ENCODE results near the gene PGAP2.
"Not testable (repeated sequence)": the region's sequence is repeated elsewhere in the genome, so short reads cannot be mapped to it uniquely, and the experiment has no call there.

PGAP2 gene

DNA sequence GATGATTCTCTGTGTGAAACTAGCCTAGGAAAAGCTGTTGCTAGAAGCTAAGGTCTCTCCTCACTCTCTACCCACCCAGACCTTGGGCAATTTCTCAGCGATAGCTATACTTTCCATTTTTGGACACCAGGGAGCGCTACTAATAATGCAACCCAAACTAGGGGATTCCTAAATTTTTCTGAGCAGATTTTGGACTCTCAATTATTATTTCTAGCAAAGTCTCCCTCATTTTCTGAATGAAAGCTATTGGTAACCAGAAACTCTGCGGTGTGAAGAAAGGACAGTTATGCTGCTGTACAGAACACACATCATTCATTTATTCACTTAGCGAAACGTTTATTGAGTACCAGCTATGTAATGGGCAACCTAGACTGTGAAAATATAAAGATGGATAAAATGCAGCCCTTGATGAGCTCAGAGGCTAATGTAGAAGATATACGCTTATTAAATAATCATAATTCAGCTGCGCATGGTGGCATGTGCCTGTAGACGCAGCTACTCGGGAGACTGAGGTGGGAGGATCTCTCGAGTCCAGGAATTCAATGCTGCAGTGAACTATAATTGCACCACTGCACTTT is 41.0 kb downstream of the PGAP2 start:
- Mint-ChIP-seq H3K9me3 (no peaks in the 10 kb centered on the region), H3K36me3 (ENCODE audit: low read depth) (no peaks in the 10 kb centered on the region), H3K27me3 (no peaks in the 10 kb centered on the region), H3K4me3 (no peak overlapping the region), H3K27ac (no peak overlapping the region), H3K4me1 (ENCODE audit: low read depth) (peaks cover 44% of the 10 kb centered on the region)
- peak; percentile 30 for DNase-seq

DNA sequence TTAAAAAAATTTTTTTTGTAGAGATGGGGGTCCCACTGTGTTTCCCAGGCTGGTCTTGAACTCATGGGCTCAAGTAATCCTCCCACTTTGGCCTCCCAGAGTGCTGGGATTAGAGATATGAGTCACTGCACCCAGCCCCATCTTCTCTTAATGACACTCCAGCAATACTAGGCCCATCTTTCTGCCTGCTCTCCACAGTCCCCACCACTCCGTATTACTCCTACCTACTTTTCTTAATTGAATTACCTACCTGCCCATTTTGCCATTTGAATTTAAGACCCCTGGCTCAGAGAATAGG is 45.1 kb downstream of the PGAP2 start:
- peaks cover 28% of the 10 kb centered on the region for H3K36me3 Mint-ChIP-seq (ENCODE audit: low read depth)
- no peaks in the 10 kb centered on the region for H3K9me3 Mint-ChIP-seq
- no peaks in the 10 kb centered on the region for H3K27me3 Mint-ChIP-seq
- peak; percentile 28 for DNase-seq
- peak overlapping the region; percentile 100 for H3K27ac Mint-ChIP-seq
- H3K4me3 Mint-ChIP-seq = peak overlapping the region; percentile 98
- H3K4me1 Mint-ChIP-seq (ENCODE audit: low read depth) = peaks cover 51% of the 10 kb centered on the region

DNA sequence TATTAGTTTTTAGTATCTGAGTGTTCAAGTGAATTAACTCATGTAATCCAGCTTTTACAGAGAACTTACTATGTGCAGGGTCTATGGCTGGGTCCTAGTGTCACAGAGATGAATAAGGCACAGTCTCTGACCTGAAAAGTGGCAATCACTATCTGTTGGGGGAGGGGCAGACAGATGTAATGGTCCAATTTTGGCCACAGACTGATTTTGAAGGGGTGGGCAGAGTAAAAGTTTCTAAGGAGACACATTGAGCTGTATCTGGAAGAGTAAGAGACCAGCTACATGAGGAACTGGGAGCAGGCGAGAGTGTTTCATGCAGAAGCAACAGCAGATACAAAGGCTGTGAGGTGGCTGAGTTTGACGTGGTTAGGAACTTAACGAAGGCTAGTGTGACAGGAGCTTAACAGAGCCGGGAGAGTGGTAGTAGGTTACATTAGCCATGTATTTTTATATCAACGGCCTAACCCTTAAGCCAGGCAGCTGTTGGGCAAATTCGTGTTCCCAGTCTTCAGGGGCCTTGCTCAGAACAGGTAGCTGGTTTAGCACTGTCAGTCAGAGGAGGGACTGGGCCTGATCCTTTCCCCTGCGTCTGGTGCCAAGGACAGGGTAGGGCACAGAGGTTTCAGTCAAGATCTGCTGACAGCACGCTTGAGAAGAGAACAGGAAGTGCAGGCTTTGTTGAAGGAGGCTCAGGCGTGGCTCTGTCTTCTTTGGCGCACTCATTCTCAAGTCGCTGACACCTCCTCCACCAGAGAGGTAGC is 45.7 kb downstream of the PGAP2 start:
- no peaks in the 10 kb centered on the region for H3K27me3 Mint-ChIP-seq
- H3K4me1 Mint-ChIP-seq (ENCODE audit: low read depth) = peaks cover 53% of the 10 kb centered on the region
- DNase-seq = peak; percentile 81
- peaks cover 33% of the 10 kb centered on the region for H3K36me3 Mint-ChIP-seq (ENCODE audit: low read depth)
- H3K27ac Mint-ChIP-seq = peak overlapping the region; percentile 100
- H3K9me3 Mint-ChIP-seq = no peaks in the 10 kb centered on the region
- peak overlapping the region; percentile 98 for H3K4me3 Mint-ChIP-seq

DNA sequence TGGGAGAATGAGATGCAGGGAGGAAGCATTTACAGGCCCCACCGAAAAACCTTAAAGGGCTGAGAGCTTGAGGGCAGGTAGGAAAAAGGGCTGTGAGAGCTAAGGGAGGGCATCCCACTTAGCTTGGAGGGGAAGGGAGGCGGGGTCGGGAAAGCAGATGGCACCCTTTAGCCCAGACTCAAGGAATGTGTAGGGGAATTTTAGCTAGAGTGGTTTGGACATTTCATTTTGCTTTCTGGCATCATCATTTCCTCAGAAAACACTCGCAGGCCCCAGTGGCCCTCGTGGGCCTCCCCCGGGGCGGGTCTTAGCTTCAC is 46.3 kb downstream of the PGAP2 start:
- Mint-ChIP-seq H3K9me3 (no peaks in the 10 kb centered on the region), H3K4me1 (ENCODE audit: low read depth) (peaks cover 54% of the 10 kb centered on the region), H3K27ac (peak overlapping the region; percentile 100), H3K4me3 (peak overlapping the region; percentile 98), H3K27me3 (no peaks in the 10 kb centered on the region), H3K36me3 (ENCODE audit: low read depth) (peaks cover 33% of the 10 kb centered on the region)
- DNase-seq = no peak

- Mint-ChIP-seq H3K4me1 (ENCODE audit: low read depth) (peaks cover 59% of the 10 kb centered on the region), H3K27me3 (no peaks in the 10 kb centered on the region), H3K9me3 (no peaks in the 10 kb centered on the region), H3K36me3 (ENCODE audit: low read depth) (peaks cover 33% of the 10 kb centered on the region), H3K27ac (peak within 1 kb of the TSS; percentile 100), H3K4me3 (peak within 1 kb of the TSS; percentile 98)
- peak; percentile 100 for DNase-seq
Observed at GRCh38 chr11:3854977-3855807, 46.8 kb downstream of the PGAP2 start, which contains the start of gene STIM1. Gene STIM1 (plus strand): TSS chr11:3855664. CDS start chr11:3856271, 607 bp downstream.

GRCh38 chr11:3855808-3856491 is 47.6 kb downstream of the PGAP2 start:
- Mint-ChIP-seq H3K27ac (peak overlapping the region; percentile 93), H3K4me3 (peak overlapping the region; percentile 98), H3K36me3 (ENCODE audit: low read depth) (peaks cover 33% of the 10 kb centered on the region), H3K9me3 (no peaks in the 10 kb centered on the region), H3K27me3 (no peaks in the 10 kb centered on the region), H3K4me1 (ENCODE audit: low read depth) (peaks cover 67% of the 10 kb centered on the region)
- DNase-seq = peak; percentile 72

GRCh38 chr11:3856856-3857553 is 48.6 kb downstream of the PGAP2 start:
- H3K4me1 Mint-ChIP-seq (ENCODE audit: low read depth) = peaks cover 73% of the 10 kb centered on the region
- H3K27me3 Mint-ChIP-seq = no peaks in the 10 kb centered on the region
- peak overlapping the region; percentile 98 for H3K4me3 Mint-ChIP-seq
- H3K9me3 Mint-ChIP-seq = no peaks in the 10 kb centered on the region
- peaks cover 36% of the 10 kb centered on the region for H3K36me3 Mint-ChIP-seq (ENCODE audit: low read depth)
- H3K27ac Mint-ChIP-seq = peak overlapping the region; percentile 93
- peak; percentile 13 for DNase-seq

- Mint-ChIP-seq H3K27me3 (no peaks in the 10 kb centered on the region), H3K36me3 (ENCODE audit: low read depth) (peaks cover 39% of the 10 kb centered on the region), H3K9me3 (no peaks in the 10 kb centered on the region), H3K27ac (peak overlapping the region; percentile 93), H3K4me3 (peak overlapping the region; percentile 98), H3K4me1 (ENCODE audit: low read depth) (peaks cover 75% of the 10 kb centered on the region)
- peak; percentile 16 for DNase-seq
Observed at GRCh38 chr11:3857628-3858027, 49.3 kb downstream of the PGAP2 start.

DNA sequence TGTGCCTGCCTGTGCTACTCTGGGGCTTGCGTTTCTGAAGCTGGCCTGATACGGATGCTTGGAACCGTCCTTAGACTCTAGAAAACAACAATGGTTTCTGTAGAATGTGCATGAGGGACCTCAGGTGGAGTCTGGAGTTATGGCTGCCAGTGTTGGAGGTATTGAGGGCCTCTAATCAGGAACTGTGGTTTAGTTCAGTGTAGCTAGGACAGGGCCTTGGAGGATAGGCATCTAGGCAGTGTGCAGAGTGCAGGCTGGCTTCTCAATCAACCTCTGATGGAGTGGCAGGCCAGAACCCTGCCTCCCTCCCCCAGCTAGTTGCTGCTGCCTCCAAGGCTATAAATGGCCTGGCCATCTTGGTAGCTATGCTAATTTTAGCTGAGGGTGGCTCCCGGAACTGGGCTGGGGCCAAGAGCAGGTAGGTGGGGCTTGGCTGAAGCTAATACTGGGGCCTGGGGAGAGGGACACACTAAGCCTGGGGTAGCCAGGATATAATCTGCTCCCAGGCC is 51.1 kb downstream of the PGAP2 start:
- H3K4me3 Mint-ChIP-seq = peak overlapping the region; percentile 98
- H3K27me3 Mint-ChIP-seq = no peaks in the 10 kb centered on the region
- no peaks in the 10 kb centered on the region for H3K9me3 Mint-ChIP-seq
- peak; percentile 35 for DNase-seq
- peak overlapping the region; percentile 93 for H3K27ac Mint-ChIP-seq
- H3K4me1 Mint-ChIP-seq (ENCODE audit: low read depth) = peaks cover 70% of the 10 kb centered on the region
- H3K36me3 Mint-ChIP-seq (ENCODE audit: low read depth) = peaks cover 44% of the 10 kb centered on the region

DNA sequence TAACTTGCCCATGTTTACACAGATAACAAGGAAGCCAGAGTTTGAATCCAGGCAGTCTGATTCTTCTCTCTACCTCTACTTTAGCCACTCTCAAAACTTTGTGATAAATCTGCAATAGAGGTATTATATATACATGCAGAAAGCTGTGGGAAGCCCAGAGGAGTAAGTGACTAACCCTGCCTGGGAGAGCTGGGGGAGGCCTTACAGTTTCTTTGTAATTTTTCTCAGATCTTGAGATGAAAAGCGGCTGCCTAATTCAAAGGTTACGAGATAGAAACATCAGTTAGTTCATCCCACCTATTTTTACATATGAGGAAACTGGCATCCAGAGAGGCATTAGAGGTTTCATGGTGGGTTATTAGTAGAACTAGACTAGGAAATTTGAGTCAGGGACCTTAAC is 52.0 kb downstream of the PGAP2 start:
- Mint-ChIP-seq H3K9me3 (no peaks in the 10 kb centered on the region), H3K4me1 (ENCODE audit: low read depth) (peaks cover 76% of the 10 kb centered on the region), H3K27ac (peak overlapping the region; percentile 93), H3K4me3 (peak overlapping the region; percentile 98), H3K27me3 (no peaks in the 10 kb centered on the region), H3K36me3 (ENCODE audit: low read depth) (peaks cover 40% of the 10 kb centered on the region)
- DNase-seq = peak; percentile 34

DNA sequence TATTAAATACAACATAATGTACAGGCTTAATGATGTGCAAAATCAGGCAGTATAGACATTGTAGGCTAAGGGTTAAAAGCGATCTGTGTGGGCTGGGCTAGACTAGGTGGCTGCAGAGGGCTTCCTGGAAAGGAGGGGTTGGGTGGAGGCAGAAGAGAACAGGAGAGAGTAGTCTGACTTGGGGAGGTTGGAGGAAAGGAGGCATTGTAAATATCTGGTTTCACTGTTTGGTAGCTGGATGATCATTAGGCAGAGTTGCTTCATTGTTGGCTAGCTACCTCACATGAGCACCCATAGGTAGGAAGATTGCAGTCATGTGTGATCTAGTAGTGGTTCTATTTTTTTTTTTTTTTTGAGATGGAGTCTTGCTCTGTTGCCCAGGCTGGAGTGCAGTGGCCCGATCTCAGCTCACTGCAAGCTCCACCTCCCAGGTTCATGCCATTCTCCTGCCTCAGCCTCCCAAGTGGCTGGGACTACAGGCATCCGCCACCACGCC is 52.6 kb downstream of the PGAP2 start:
- peaks cover 38% of the 10 kb centered on the region for H3K36me3 Mint-ChIP-seq (ENCODE audit: low read depth)
- H3K27ac Mint-ChIP-seq = peak overlapping the region; percentile 93
- peak; percentile 42 for DNase-seq
- peaks cover 82% of the 10 kb centered on the region for H3K4me1 Mint-ChIP-seq (ENCODE audit: low read depth)
- peak overlapping the region; percentile 98 for H3K4me3 Mint-ChIP-seq
- not testable (repeated sequence) for H3K27me3 Mint-ChIP-seq, H3K9me3 Mint-ChIP-seq

GRCh38 chr11:3861683-3862082 is 53.3 kb downstream of the PGAP2 start:
- H3K4me1 Mint-ChIP-seq (ENCODE audit: low read depth) = peaks cover 89% of the 10 kb centered on the region
- peak overlapping the region; percentile 98 for H3K4me3 Mint-ChIP-seq
- DNase-seq = peak; percentile 28
- H3K9me3 Mint-ChIP-seq = no peaks in the 10 kb centered on the region
- peaks cover 30% of the 10 kb centered on the region for H3K36me3 Mint-ChIP-seq (ENCODE audit: low read depth)
- peak overlapping the region; percentile 93 for H3K27ac Mint-ChIP-seq
- no peaks in the 10 kb centered on the region for H3K27me3 Mint-ChIP-seq

GRCh38 chr11:3865388-3866193 is 57.2 kb downstream of the PGAP2 start:
- no peaks in the 10 kb centered on the region for H3K27me3 Mint-ChIP-seq

More at GRCh38 chr11:3865388-3866193, 57.2 kb downstream of the PGAP2 start:
- peak overlapping the region; percentile 90 for H3K27ac Mint-ChIP-seq
- DNase-seq = peak; percentile 29
- no peaks in the 10 kb centered on the region for H3K9me3 Mint-ChIP-seq
- peak overlapping the region; percentile 43 for H3K4me3 Mint-ChIP-seq
- peaks cover 11% of the 10 kb centered on the region for H3K36me3 Mint-ChIP-seq (ENCODE audit: low read depth)
- peaks cover 91% of the 10 kb centered on the region for H3K4me1 Mint-ChIP-seq (ENCODE audit: low read depth)

All from activated T-cell treated with anti-CD3 and anti-CD28 coated beads, Interleukin-2, amount 50 U/mL, for 24 hours (primary cell).